ENCODE results near the gene FAM168B.

Gene FAM168B

DNA sequence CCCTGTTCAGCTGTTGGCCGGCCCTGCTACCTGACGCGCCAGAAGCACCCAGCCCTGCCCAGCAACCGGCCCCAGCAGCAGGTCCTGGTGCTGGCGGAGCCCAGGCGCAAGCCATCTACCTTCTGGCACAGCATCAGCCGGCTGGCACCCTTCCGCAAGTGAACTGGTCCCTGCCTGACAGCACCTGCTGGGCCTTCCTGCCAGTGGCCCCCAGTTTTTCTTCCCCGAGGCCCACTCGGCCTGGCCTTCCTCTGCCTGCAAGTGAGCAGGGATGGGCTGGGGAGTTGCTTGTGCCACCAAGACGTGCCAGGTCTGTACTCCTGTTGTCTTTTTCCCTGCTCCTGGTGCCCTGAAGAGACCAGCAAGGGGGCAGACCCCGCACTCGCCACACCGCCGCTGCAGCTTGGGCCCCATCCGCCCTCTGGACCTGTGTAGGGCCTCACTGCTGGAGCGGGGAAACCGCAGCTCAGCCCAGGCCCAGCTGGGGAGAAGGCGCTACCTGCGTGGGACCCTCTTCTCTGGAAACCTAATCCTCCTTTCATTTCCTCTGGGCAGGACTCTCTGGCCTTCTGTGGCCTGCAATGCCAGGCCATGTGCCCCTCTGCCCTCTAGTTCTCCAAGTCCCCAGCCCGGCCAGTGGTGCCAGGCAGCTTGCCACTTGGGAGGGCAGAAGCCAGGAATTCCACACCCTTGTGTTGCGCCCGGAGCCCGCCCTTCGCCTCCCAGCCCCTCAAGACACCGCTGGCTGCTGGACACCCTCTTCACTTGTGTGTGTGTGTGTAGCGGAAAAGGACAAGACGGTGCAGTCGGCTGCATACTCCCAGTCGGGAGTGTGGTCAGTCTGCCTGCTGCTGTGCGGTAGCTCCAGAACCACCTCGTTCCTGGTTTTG, 47.0 kb downstream of the FAM168B start:
- Histone ChIP-seq H3K9me3 (ENCODE audit: low read depth, low read length) (no peaks in the 10 kb centered on the region), H3K27ac (no peak overlapping the region), H3K9ac (ENCODE audit: insufficient read length) (no peak overlapping the region), H3K36me3 (ENCODE audit: insufficient read depth, low read length) (peaks cover 43% of the 10 kb centered on the region), H3K4me3 (no peak overlapping the region)
- DNase-seq (ENCODE audit: low read depth, low spot score), result no peak
- TF ChIP-seq EZH2 (IDR thresholded peaks at IDR 0.05), result no peak
- no peak for TF ChIP-seq POLR2AphosphoS5 (IDR thresholded peaks at IDR 0.05; ENCODE audit: borderline replicate concordance, low read depth, low read length)
- TF ChIP-seq FOXP2 (optimal IDR thresholded peaks at IDR 0.05; ENCODE audit: control extremely low read depth, extremely low read length, insufficient read depth), result no peak

DNA sequence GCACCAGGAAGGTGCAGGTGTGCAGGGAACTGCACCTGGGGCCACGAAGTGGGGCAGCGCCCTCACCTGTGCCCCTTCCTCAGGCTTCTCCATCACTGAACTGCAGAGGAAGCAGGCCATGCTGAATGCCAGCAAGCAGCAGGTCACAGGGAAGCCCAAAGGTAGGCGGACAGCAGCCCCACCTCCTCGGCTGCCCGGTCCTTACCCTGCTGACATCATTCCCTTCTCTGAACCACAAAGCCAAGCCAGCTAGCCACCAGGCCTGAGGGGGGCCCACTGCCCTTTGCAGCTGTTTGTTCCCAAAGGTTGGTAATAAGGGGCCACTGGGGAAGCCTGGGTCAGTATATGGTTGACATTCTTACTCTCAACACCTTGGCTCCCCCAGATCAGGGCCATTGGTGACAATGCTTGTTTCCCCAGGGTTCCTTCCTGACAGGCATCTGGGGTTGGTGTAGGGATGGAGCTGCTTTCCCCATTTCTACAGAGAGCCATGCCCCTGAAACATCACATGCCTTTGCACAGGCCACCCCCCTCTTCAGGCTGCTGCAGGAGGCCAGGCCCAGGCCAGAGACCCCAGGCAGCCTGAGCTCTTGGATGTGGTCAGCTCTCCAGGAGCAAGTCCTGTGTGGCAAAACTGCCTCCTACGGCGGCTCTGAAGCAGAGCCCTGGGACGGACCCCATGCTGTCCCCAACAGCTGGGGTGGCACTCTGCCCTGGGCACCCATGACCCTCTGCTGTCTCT, 47.8 kb downstream of the FAM168B start:
- TF ChIP-seq FOXP2 (optimal IDR thresholded peaks at IDR 0.05; ENCODE audit: control extremely low read depth, extremely low read length, insufficient read depth) (no peak), EZH2 (IDR thresholded peaks at IDR 0.05) (no peak), POLR2AphosphoS5 (IDR thresholded peaks at IDR 0.05; ENCODE audit: borderline replicate concordance, low read depth, low read length) (no peak; the same call in 1 of the 2 replicates)
- H3K36me3 ChIP-seq (ENCODE audit: insufficient read depth, low read length), result peaks cover 35% of the 10 kb centered on the region

DNA sequence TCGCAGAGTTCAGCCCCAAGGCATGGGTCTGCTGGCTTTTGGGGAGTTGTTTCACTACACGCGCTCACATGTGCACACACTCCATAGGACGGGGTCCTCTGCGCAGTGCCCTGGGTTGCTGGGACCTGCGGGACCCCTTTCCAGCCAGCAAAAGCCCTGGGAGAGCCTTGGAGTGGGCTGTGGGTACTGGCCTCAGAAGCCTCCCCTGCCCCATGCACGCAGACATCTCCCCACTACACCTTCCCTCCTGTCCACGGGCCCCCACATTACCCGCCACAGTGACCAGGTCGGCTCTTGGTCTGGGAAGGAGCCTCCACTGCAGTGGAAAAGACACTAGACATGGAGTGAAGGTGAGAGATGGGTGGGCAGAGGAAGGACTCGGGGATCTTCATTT, 48.5 kb downstream of the FAM168B start:
- TF ChIP-seq EZH2 (IDR thresholded peaks at IDR 0.05), result no peak
- TF ChIP-seq FOXP2 (optimal IDR thresholded peaks at IDR 0.05; ENCODE audit: control extremely low read depth, extremely low read length, insufficient read depth), result no peak
- no peak for TF ChIP-seq POLR2AphosphoS5 (IDR thresholded peaks at IDR 0.05; ENCODE audit: borderline replicate concordance, low read depth, low read length)
- no peak overlapping the region for H3K27ac ChIP-seq
- no peaks in the 10 kb centered on the region for H3K9me3 ChIP-seq (ENCODE audit: low read depth, low read length)
- H3K9ac ChIP-seq (ENCODE audit: insufficient read length), result no peak overlapping the region
- H3K36me3 ChIP-seq (ENCODE audit: insufficient read depth, low read length), result peaks cover 28% of the 10 kb centered on the region
- no peak overlapping the region for H3K4me3 ChIP-seq
- no peak for DNase-seq (ENCODE audit: low read depth, low spot score)

More for the DNA sequence above, 47.8 kb downstream of the FAM168B start:
- H3K9me3 ChIP-seq (ENCODE audit: low read depth, low read length), result no peaks in the 10 kb centered on the region
- no peak overlapping the region for H3K27ac ChIP-seq
- DNase-seq (ENCODE audit: low read depth, low spot score), result no peak
- no peak overlapping the region for H3K4me3 ChIP-seq
- H3K9ac ChIP-seq (ENCODE audit: insufficient read length), result no peak overlapping the region

DNA sequence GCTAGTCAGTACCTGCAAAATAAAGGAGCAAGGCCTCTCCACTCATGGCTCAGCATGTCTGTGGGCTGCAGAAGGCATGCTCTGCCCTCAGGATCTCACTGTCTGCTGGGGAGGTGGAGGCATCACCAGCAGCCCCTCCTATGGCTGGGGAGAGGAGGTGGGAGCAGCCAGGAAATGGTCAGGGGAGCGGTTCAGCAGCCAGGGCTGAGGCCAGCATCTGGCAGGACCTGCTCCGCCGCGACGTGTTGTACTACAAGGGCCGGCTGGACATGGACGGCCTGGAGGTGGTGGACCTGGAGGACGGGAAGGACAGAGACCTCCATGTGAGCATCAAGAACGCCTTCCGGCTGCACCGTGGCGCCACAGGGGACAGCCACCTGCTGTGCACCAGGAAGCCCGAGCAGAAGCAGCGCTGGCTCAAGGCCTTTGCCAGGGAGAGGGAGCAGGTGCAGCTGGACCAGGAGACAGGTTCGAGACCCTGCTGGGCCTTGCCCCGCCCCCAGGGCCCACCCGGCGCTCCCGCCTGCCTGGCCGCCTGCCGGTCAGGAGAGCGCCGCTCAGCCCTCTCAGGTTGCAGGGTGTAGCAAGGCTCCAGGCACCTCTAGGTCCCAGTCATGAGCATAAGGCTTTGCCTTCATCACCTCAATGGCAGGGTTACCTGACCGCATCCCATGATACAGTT, 49.0 kb downstream of the FAM168B start:
- Histone ChIP-seq H3K9ac (ENCODE audit: insufficient read length) (no peak overlapping the region), H3K4me3 (no peak overlapping the region), H3K36me3 (ENCODE audit: insufficient read depth, low read length) (peaks cover 22% of the 10 kb centered on the region), H3K9me3 (ENCODE audit: low read depth, low read length) (no peaks in the 10 kb centered on the region), H3K27ac (no peak overlapping the region)
- DNase-seq (ENCODE audit: low read depth, low spot score), result no peak
- TF ChIP-seq FOXP2 (optimal IDR thresholded peaks at IDR 0.05; ENCODE audit: control extremely low read depth, extremely low read length, insufficient read depth), result no peak
- TF ChIP-seq EZH2 (IDR thresholded peaks at IDR 0.05), result no peak
- TF ChIP-seq POLR2AphosphoS5 (IDR thresholded peaks at IDR 0.05; ENCODE audit: borderline replicate concordance, low read depth, low read length), result no peak

DNA sequence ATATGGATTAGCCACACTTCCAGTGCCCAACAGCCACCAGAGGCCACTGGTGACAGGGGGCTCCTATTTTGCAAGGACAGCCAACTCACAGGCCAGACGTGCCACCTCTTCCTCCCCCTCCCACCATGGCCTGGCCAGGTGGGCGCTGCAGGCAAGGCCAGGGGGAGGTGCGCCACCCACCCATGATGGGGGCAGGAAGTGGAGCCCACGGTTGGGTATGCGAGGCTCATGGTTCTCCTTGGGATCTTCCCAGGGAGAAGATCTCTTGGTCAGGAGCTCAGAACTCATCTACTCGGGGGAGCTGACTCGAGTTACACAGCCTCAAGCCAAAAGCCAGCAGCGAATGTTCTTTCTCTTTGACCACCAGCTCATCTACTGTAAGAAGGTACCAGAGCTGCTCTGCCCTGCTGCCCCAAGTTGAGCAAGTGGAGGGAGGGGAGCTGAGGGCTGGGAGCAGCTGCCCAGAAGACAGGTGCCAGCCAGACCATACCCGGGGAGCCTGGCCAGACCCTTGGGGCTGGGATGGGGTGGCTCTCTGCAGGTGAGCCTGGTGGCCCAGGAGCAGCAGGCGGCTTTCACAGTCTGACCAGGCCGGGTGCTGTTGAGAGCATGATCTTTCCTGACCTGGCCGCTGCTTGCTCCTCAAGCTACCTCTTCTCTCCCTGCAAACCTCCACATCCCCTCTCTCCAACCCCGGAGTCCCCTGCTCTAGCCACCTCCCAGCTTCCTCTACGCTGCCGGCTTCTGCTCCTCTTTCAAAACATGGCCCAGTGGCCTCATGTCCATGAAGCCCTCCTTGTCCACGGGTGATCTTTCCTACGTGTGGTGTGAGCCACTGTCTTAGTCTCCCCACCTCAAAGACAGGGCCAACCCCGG, 49.8 kb downstream of the FAM168B start:
- DNase-seq (ENCODE audit: low read depth, low spot score), result no peak
- no peak overlapping the region for H3K27ac ChIP-seq
- H3K4me3 ChIP-seq, result no peak overlapping the region
- H3K9me3 ChIP-seq (ENCODE audit: low read depth, low read length), result no peaks in the 10 kb centered on the region
- no peak for TF ChIP-seq POLR2AphosphoS5 (IDR thresholded peaks at IDR 0.05; ENCODE audit: borderline replicate concordance, low read depth, low read length)
- TF ChIP-seq EZH2 (IDR thresholded peaks at IDR 0.05), result no peak
- no peak for TF ChIP-seq FOXP2 (optimal IDR thresholded peaks at IDR 0.05; ENCODE audit: control extremely low read depth, extremely low read length, insufficient read depth)
- H3K9ac ChIP-seq (ENCODE audit: insufficient read length), result no peak overlapping the region
- peaks cover 15% of the 10 kb centered on the region for H3K36me3 ChIP-seq (ENCODE audit: insufficient read depth, low read length)

DNA sequence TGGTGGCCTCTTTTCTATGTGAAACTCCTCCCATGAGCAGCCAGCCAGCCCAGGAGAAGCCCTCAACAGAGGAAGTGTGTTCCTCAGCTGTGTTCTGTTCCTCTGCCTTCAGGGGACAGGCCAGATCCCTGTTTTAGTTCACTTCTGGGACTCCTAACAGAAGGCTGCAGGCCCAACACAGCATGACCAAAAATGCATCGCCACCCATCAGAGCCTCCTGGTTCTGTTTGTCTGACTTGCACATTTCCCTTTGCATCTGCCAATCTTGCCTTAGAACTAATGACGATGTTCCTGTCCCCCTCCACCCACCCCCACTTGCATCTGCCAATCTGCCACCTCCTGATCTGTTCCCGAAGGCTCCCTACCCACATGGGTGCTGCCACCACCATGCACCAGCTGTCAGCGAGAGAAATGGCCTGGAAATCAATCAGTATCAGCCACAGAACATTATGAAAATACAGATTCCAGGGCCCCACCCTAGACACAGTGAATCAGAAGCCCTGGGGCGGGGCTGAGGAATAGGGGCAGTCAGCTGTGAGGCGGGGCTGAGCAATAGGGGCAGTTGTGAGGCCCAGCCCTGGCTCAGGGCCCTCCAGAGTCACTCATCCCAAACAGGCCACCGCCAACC, 51.0 kb downstream of the FAM168B start:
- DNase-seq (ENCODE audit: low read depth, low spot score), result no peak
- Histone ChIP-seq H3K9ac (ENCODE audit: insufficient read length) (no peak overlapping the region), H3K36me3 (ENCODE audit: insufficient read depth, low read length) (peaks cover 7% of the 10 kb centered on the region), H3K27ac (no peak overlapping the region), H3K4me3 (no peak overlapping the region), H3K9me3 (ENCODE audit: low read depth, low read length) (no peaks in the 10 kb centered on the region)
- no peak for TF ChIP-seq FOXP2 (optimal IDR thresholded peaks at IDR 0.05; ENCODE audit: control extremely low read depth, extremely low read length, insufficient read depth)
- TF ChIP-seq POLR2AphosphoS5 (IDR thresholded peaks at IDR 0.05; ENCODE audit: borderline replicate concordance, low read depth, low read length), result no peak
- no peak for TF ChIP-seq EZH2 (IDR thresholded peaks at IDR 0.05)

All from SK-N-MC (cell line).